K562 treated with DMSO at 1 percent for 12 hours (cell line): ENCODE results near the gene PDX1. TPM values are rescaled to one million over a fixed set of nuclear protein-coding genes. Genes with fewer than 3 reads are reported as not detected.

ENCODE experiments used
- total RNA-seq: library from RNA; unstranded; fragments of 300-600 nt; gene quantifications from 2 replicates; pipeline ENCODE4 v1.2.3, GENCODE V29; 2022; ENCODE audit not compliant: insufficient read depth

PDX1 gene
- total RNA-seq: not detected in 2 replicates

DNA sequence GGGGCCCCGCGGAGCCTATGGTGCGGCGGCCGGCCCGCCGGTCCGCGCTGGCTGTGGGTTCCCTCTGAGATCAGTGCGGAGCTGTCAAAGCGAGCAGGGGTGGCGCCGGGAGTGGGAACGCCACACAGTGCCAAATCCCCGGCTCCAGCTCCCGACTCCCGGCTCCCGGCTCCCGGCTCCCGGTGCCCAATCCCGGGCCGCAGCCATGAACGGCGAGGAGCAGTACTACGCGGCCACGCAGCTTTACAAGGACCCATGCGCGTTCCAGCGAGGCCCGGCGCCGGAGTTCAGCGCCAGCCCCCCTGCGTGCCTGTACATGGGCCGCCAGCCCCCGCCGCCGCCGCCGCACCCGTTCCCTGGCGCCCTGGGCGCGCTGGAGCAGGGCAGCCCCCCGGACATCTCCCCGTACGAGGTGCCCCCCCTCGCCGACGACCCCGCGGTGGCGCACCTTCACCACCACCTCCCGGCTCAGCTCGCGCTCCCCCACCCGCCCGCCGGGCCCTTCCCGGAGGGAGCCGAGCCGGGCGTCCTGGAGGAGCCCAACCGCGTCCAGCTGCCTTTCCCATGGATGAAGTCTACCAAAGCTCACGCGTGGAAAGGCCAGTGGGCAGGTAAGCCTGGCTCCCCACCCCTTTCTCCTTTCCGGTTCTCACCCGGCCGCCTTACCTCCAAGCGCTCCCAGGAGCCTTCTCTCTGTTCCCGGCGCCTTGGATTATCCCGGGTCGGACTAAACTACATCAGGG, at the start of gene PDX1:
Gene PDX1 (plus strand): TSS at position 67 of the 743 bp plus-strand sequence. CDS start 139 bp downstream, at position 206.

DNA sequence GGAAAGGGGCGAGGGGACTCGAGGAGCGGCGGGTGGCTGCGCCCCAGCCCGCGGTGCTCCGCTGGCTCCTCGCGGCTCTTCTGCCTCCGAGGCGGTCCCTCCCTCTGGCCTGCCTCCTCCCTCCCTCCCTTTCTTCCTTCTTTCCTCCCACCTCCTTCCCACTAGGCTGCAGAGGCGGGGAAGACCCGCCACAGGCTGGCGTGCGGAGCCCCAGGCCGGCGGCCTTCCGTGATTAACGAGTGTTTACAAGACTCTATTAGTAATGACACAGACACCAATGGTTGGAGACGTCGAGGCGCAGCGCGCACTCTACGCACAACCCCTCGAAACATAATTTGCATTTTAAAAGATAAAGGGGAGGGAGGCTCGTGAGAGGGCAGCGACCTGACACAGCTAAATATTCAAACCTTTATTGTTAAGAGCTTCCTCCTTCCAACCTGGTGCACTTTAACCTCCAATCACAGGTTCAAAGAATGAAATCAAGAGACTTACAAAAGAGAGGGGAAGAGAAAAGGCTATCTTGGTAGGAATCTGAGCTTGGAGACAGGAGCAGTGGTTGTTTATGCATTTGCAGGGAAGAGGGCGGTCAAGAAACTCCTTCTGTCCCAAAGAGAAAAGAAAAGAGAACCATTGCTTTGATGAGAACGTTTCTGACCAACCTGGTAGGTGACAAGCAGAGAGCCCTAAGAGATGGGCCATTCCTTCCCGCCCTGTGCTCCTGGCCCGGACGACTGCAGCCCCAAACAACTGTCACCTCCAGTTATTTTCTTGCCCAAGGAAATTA, 49.5 kb downstream of the PDX1 start, which contains the start of gene CDX2:
Gene CDX2 (minus strand): TSS at position 234 of the 784 bp plus-strand sequence. CDS start 309 bp downstream, outside the sequence.

Other genes starting within 250 kb of the PDX1 start
- not detected in 2 replicates for gene GSX1, start 127.5 kb upstream of the PDX1 start, total RNA-seq
- gene CDX2, start 49.3 kb downstream of the PDX1 start, total RNA-seq: not detected in 2 replicates
- gene URAD, start 68.7 kb downstream of the PDX1 start, total RNA-seq: not detected in 2 replicates
- not detected in 2 replicates for gene FLT3, start 180.6 kb downstream of the PDX1 start, total RNA-seq
- gene PAN3, start 218.5 kb downstream of the PDX1 start, total RNA-seq: 2.1 and 10.4 TPM in 2 replicates